HL-60 (cell line): ENCODE results near the gene FANCG.

Experiments
- CTCF ChIP-seq: IDR thresholded peaks from one replicate; pipeline ENCODE4 v1.5.1; 2011; ENCODE audit warnings: low read length, control low read depth, inconsistent platforms; ENCODE audit not compliant: insufficient read depth
- GABPA ChIP-seq: IDR thresholded peaks from 2 replicates; pipeline ENCODE4 v1.6.1; 2012; ENCODE audit warnings: low read depth
- POLR2AphosphoS5 ChIP-seq: IDR thresholded peaks from 2 replicates; pipeline ENCODE4 v1.6.1; 2012; ENCODE audit warnings: low read depth
- REST ChIP-seq: IDR thresholded peaks from 2 replicates; pipeline ENCODE4 v1.6.1; 2012; ENCODE audit warnings: low read depth; ENCODE audit not compliant: insufficient replicate concordance
- SPI1 ChIP-seq: IDR thresholded peaks from 2 replicates; pipeline ENCODE4 v1.6.1; 2012; ENCODE audit warnings: low read depth, mild to moderate bottlenecking, borderline replicate concordance

- TF ChIP-seq CTCF (no peak), POLR2AphosphoS5 (no peak), REST (no peak), GABPA (no peak), SPI1 (no peak)
Measured at GRCh38 chr9:35029241-35029640, 50.5 kb downstream of the FANCG start.
